NCI-H2196 (cell line): ENCODE data around the gene BAZ1A.
"Not testable (repeated sequence)": the region's sequence is repeated elsewhere in the genome, so short reads cannot be mapped to it uniquely, and the experiment has no call there.

Experiments
- DNase-seq: peaks from one replicate; lab custom pipeline; 2025; ENCODE audit not compliant: unreplicated experiment; lab: John Stamatoyannopoulos, UW

The BAZ1A gene

GRCh38 chr14:34857689-34858449, 17.3 kb downstream of the BAZ1A start:
- no peak for DNase-seq

- DNase-seq: no peak
These were observed 22.1 kb downstream of the BAZ1A start for GRCh38 chr14:34853041-34853440.

GRCh38 chr14:34851395-34851794, 23.8 kb downstream of the BAZ1A start:
- DNase-seq: no peak

- DNase-seq: no peak
These were observed 29.3 kb downstream of the BAZ1A start for GRCh38 chr14:34845869-34846268.

GRCh38 chr14:34843011-34843554, 32.1 kb downstream of the BAZ1A start:
- DNase-seq: no peak

- no peak for DNase-seq
These were observed 37.3 kb downstream of the BAZ1A start for GRCh38 chr14:34837801-34838322.

- DNase-seq: no peak
These were observed 39.8 kb downstream of the BAZ1A start for GRCh38 chr14:34835312-34835711.

- DNase-seq: no peak
These were observed 41.3 kb downstream of the BAZ1A start for GRCh38 chr14:34833549-34834523.

- no peak for DNase-seq
These were observed 48.5 kb downstream of the BAZ1A start for GRCh38 chr14:34826661-34827060.

- DNase-seq: no peak
These were observed 50.3 kb downstream of the BAZ1A start for GRCh38 chr14:34824826-34825225.

- no peak for DNase-seq
These were observed 50.9 kb downstream of the BAZ1A start for GRCh38 chr14:34824256-34824655.

- peak; percentile 67 for DNase-seq
These were observed 57.4 kb downstream of the BAZ1A start for GRCh38 chr14:34817768-34818167.

GRCh38 chr14:34810028-34810427, 65.1 kb downstream of the BAZ1A start:
- no peak for DNase-seq

GRCh38 chr14:34806257-34806656, 68.9 kb downstream of the BAZ1A start:
- DNase-seq: no peak

- no peak for DNase-seq
These were observed 70.2 kb downstream of the BAZ1A start for GRCh38 chr14:34804933-34805332.

GRCh38 chr14:34798861-34799260, 76.3 kb downstream of the BAZ1A start:
- not testable (repeated sequence) for DNase-seq

GRCh38 chr14:34797747-34798583, 77.2 kb downstream of the BAZ1A start:
- DNase-seq: no peak

GRCh38 chr14:34796902-34797301, 78.3 kb downstream of the BAZ1A start:
- no peak for DNase-seq

GRCh38 chr14:34794941-34795340, 80.2 kb downstream of the BAZ1A start:
- DNase-seq: no peak

GRCh38 chr14:34794217-34794616, 80.9 kb downstream of the BAZ1A start:
- no peak for DNase-seq

GRCh38 chr14:34792598-34792997, 82.6 kb downstream of the BAZ1A start:
- DNase-seq: no peak
